SJSA1 (cell line): ENCODE data around the gene PARP12. TPM values are rescaled to one million over a fixed set of nuclear protein-coding genes. Genes with fewer than 3 reads are reported as not detected.

Experiments
- DNase-seq, 2 experiments: peaks; one replicate each; pipeline ENCODE4 v3.0.0-alpha.2; 2015 to 2020; ENCODE audit warnings: low spot score in 2 of 2, low read depth in 1 of 2
- H3K27ac ChIP-seq: fragments of 250-450 bp; sonication (Bioruptor Pico); 2 replicates; pipeline ENCODE4 v1.5.1; 2020; ENCODE audit warnings: mild to moderate bottlenecking, moderate library complexity
- H3K27me3 ChIP-seq: fragments of 250-450 bp; sonication (Bioruptor Pico); replicated peaks from 2 replicates; pipeline ENCODE4 v1.5.1; 2020; ENCODE audit warnings: mild to moderate bottlenecking, moderate library complexity
- H3K36me3 ChIP-seq: fragments of 250-450 bp; sonication (Bioruptor Pico); 2 replicates; pipeline ENCODE4 v1.5.1; 2020; ENCODE audit warnings: mild to moderate bottlenecking
- H3K4me1 ChIP-seq: fragments of 250-450 bp; sonication (Bioruptor Pico); replicated peaks from 2 replicates; pipeline ENCODE4 v1.6.1; 2021; ENCODE audit warnings: mild to moderate bottlenecking
- H3K4me3 ChIP-seq: fragments of 250-450 bp; sonication (Bioruptor Pico); 2 replicates; pipeline ENCODE4 v1.5.1; 2020; ENCODE audit warnings: mild to moderate bottlenecking
- H3K9me3 ChIP-seq: fragments of 250-450 bp; sonication (Bioruptor Pico); replicated peaks from 2 replicates; pipeline ENCODE4 v1.5.1; 2020; ENCODE audit warnings: mild to moderate bottlenecking
- total RNA-seq: library from RNA; depleted of rRNA; stranded (reverse); fragments of >200 nt; shearing (Covaris generic); gene quantifications from 2 replicates; pipeline ENCODE4 v1.2.3, GENCODE V29; 2014

PARP12 gene
- total RNA-seq, 1 experiment from 2014 or later, result 19.3 TPM

GRCh38 chr7:139993169-139993568 is 69.6 kb downstream of the PARP12 start:
- H3K4me3 ChIP-seq, result no peak overlapping the region
- H3K27me3 ChIP-seq, result no peaks in the 10 kb centered on the region
- H3K27ac ChIP-seq, result no peak overlapping the region
- H3K36me3 ChIP-seq, result no peaks in the 10 kb centered on the region
- H3K4me1 ChIP-seq, result no peaks in the 10 kb centered on the region
- H3K9me3 ChIP-seq, result no peaks in the 10 kb centered on the region
- no peak for DNase-seq

GRCh38 chr7:139992353-139993044 is 70.3 kb downstream of the PARP12 start:
- Histone ChIP-seq H3K27me3 (no peaks in the 10 kb centered on the region), H3K36me3 (no peaks in the 10 kb centered on the region), H3K4me3 (no peak overlapping the region), H3K9me3 (no peaks in the 10 kb centered on the region), H3K4me1 (no peaks in the 10 kb centered on the region), H3K27ac (no peak overlapping the region)
- DNase-seq, result no peak

DNA sequence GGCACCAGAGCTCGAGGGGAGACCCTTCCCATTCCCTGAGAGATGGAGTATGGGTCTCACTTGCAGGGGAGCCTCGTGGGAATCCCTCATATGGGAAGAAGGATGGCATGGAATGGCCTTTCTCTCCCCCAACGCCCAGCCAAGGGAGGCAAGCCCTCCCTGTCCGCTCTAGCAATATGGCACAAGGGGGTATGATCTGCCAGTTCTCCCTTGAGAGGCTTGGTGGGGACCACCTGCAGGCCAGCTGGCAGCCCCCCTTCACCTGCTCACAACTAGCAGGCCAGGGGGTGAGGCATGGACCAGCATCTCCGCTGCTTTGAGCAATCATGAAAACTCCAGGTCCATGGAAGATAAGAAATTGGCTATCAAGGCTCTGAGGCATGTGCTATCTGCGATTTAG is 70.8 kb downstream of the PARP12 start:
- Histone ChIP-seq H3K9me3 (no peaks in the 10 kb centered on the region), H3K36me3 (no peaks in the 10 kb centered on the region), H3K27me3 (no peaks in the 10 kb centered on the region), H3K4me3 (no peak overlapping the region), H3K27ac (no peak overlapping the region), H3K4me1 (no peaks in the 10 kb centered on the region)
- DNase-seq, result no peak

DNA sequence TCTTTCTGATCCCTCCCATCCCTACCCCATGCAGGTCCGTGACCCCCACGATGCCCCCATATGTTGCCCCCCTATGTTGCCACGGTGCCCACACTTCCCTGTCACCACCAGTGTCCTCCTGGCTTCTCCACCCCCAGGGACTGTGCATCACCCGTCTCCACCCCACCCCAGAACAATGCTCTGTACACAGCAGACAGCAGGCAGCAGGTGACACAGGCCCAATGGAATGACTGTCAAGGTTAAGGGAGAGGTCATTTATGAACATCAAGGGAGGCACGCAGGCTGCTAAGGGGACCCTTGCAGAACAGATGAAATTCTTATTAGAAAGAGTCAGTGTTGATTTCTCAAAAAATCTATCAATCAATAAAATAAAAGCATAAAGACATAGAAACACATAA is 71.5 kb downstream of the PARP12 start:
- H3K27ac ChIP-seq, result no peak overlapping the region
- H3K27me3 ChIP-seq, result no peaks in the 10 kb centered on the region
- DNase-seq, result no peak
- no peaks in the 10 kb centered on the region for H3K9me3 ChIP-seq
- H3K4me3 ChIP-seq, result no peak overlapping the region
- H3K4me1 ChIP-seq, result no peaks in the 10 kb centered on the region
- no peaks in the 10 kb centered on the region for H3K36me3 ChIP-seq

- Histone ChIP-seq H3K27me3 (no peaks in the 10 kb centered on the region), H3K4me1 (no peaks in the 10 kb centered on the region)
- DNase-seq, result no peak
Observed at GRCh38 chr7:139990571-139991268, 72.0 kb downstream of the PARP12 start.

GRCh38 chr7:139990142-139990535 is 72.6 kb downstream of the PARP12 start:
- H3K27me3 ChIP-seq, result no peaks in the 10 kb centered on the region
- H3K27ac ChIP-seq, result no peak overlapping the region
- no peak for DNase-seq
- H3K9me3 ChIP-seq, result no peaks in the 10 kb centered on the region
- no peaks in the 10 kb centered on the region for H3K4me1 ChIP-seq
- H3K4me3 ChIP-seq, result no peak overlapping the region
- H3K36me3 ChIP-seq, result no peaks in the 10 kb centered on the region

More at GRCh38 chr7:139990571-139991268, 72.0 kb downstream of the PARP12 start:
- Histone ChIP-seq H3K27ac (no peak overlapping the region), H3K9me3 (no peaks in the 10 kb centered on the region), H3K4me3 (no peak overlapping the region), H3K36me3 (no peaks in the 10 kb centered on the region)

GRCh38 chr7:139989366-139990141 is 73.2 kb downstream of the PARP12 start:
- no peak for DNase-seq
- Histone ChIP-seq H3K27me3 (no peaks in the 10 kb centered on the region), H3K4me1 (no peaks in the 10 kb centered on the region), H3K27ac (no peak overlapping the region), H3K36me3 (no peaks in the 10 kb centered on the region), H3K4me3 (no peak overlapping the region), H3K9me3 (no peaks in the 10 kb centered on the region)

DNA sequence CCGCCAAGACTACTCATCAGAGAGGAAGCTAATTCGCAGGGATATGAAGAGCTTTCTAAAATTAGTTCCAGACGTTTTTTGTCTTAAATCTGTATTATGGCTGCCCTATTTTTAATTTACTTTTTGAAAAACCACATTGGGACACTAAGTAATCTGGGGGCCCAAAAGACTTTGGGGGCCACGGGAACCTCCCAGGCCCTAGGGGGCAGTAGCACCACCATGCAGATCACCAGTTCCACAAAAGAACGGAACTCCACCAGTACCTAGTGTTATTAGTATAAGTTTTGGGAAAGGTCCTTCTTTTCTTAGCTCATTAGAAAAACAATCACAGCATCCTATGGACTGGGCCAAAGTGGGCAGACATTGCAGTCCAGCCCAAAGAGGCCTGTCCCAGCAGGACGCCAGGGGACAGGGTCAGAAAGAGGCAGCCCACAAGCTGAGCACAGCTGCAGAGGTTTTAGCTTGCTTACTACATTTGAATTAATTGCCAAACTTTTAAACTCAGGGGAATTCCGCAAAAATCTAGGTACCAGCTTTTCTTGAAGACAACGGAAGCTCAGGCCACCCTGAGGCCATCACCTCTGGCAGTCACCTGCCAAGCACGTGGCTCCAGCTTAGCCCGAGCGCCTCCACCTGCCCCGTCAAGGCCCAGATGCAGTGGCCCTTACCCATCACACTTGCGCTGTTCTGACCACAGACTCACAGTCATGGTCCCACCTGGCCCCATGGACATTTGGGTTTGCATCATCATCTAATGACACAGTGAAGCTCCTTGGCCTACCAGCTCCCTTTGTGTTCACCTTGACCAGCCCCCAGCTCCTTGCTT is 74.8 kb downstream of the PARP12 start:
- DNase-seq, result no peak
- no peaks in the 10 kb centered on the region for H3K36me3 ChIP-seq
- H3K4me3 ChIP-seq, result no peak overlapping the region
- no peaks in the 10 kb centered on the region for H3K9me3 ChIP-seq
- H3K27me3 ChIP-seq, result no peaks in the 10 kb centered on the region
- no peak overlapping the region for H3K27ac ChIP-seq
- no peaks in the 10 kb centered on the region for H3K4me1 ChIP-seq

DNA sequence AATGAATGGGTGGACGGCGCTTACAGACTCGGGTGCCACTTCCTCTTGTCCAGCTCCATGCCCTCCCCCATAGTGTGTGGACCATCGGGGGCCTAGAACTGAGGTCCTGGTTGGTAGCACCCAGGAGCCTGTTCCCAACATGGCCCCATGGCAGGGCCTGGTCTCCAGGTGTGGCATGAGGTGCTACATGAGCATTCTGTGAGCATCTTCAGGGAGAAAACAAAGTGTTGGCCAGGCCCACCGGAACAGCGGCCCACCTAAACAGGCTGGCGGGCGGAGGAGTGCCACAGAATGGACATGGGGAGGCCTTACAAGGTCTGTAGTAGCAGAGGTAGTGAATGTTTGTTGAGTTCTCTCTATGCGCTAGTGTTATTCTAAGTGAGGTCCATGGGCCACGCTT is 76.9 kb downstream of the PARP12 start:
- Histone ChIP-seq H3K9me3 (no peaks in the 10 kb centered on the region), H3K36me3 (no peaks in the 10 kb centered on the region), H3K27ac (no peak overlapping the region), H3K27me3 (no peaks in the 10 kb centered on the region), H3K4me1 (no peaks in the 10 kb centered on the region), H3K4me3 (no peak overlapping the region)
- no peak for DNase-seq

DNA sequence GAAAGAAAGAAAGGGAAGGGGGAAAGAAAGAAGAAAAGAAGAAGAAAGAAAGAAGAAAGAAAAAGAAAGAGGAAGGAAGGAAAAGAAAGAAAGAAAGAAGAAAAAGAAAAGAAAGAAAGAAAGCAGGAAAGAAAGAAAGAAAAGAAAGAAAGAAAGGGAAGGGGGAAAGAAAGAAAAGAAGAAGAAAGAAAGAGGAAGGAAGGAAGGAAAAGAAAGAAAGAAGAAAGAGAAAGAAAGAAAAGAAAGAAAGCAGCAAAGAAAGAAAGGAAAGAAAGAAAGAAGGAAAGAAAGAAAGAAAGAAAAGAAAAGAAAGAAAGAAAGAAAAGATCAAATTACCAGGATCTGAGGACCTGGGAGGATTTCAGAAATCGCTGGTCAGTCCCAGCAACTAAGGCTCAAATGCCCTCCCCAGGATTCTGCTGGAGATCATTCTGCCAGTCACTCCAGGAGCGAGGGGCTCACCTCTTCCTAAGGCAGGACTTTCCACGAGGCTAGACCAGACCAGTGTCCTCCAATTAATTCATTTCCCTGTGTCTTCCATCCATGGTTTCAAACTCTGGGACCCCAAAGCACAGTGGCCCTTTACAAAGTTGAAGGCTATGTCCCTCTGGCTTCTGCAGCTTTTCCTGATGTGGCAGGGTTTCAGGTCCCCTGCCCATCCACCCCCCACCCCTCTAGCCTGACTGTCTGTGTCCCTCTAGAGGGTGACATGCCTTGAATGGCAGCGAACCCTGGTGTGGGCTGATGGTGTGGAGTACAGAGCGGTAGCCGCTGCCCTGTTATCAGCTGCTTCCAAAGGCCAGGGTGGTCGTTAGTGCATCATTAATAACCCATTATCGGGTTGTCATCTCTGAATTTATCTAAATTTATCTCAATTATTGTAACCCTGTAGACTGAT is 77.9 kb downstream of the PARP12 start:
- Histone ChIP-seq H3K9me3 (no peaks in the 10 kb centered on the region), H3K27ac (no peak overlapping the region), H3K4me1 (no peaks in the 10 kb centered on the region), H3K27me3 (no peaks in the 10 kb centered on the region), H3K4me3 (no peak overlapping the region), H3K36me3 (no peaks in the 10 kb centered on the region)
- no peak for DNase-seq

GRCh38 chr7:139982927-139983920 is 79.5 kb downstream of the PARP12 start:
- Histone ChIP-seq H3K27ac (no peak overlapping the region), H3K4me3 (no peak overlapping the region), H3K9me3 (no peaks in the 10 kb centered on the region), H3K27me3 (no peaks in the 10 kb centered on the region), H3K36me3 (no peaks in the 10 kb centered on the region), H3K4me1 (no peaks in the 10 kb centered on the region)
- DNase-seq, result no peak

DNA sequence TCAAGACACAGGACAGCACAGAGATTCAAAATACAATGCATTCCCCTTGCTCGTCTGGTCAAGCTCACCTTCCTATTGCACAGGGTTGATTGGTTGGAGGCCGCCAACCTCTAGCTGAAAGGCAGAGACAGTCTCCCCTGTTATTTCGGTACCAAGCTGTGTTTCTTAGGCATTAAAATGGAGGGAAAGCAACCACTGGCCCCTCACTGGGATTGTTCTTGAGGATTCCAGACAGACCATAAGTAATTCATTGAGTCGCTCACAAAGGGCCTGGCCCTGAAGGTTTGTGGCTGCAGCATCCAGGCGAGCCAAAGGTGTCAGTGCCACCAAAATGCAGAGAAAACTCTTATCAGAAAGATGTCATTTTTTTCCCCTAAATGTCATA is 81.2 kb downstream of the PARP12 start:
- no peaks in the 10 kb centered on the region for H3K4me1 ChIP-seq
- H3K27ac ChIP-seq, result no peak overlapping the region
- DNase-seq, result no peak

More for the DNA sequence above, 81.2 kb downstream of the PARP12 start:
- Histone ChIP-seq H3K27me3 (no peaks in the 10 kb centered on the region), H3K4me3 (no peak overlapping the region), H3K36me3 (no peaks in the 10 kb centered on the region), H3K9me3 (no peaks in the 10 kb centered on the region)
